Suprapubic skin (tissue), 4 donors: ENCODE data around the gene ABCE1.

Experiments used
- EP300 ChIP-seq: sonication (generic); formaldehyde crosslinking; IDR thresholded peaks from one replicate; pipeline ENCODE4 v1.6.1; 2017; ENCODE audit warnings: antibody characterized with exemption
- POLR2A ChIP-seq, 2 donors: fragments of 450-650 bp; IDR thresholded peaks; one replicate each; pipeline ENCODE4 v1.6.1; 2017; ENCODE audit warnings: antibody characterized with exemption in 2 of 2, mild to moderate bottlenecking in 2 of 2, moderate library complexity in 2 of 2
- POLR2AphosphoS5 ChIP-seq, 3 donors: sonication (generic); formaldehyde crosslinking; IDR thresholded peaks; one replicate each; pipeline ENCODE4 v1.6.1; 2017; ENCODE audit warnings: antibody characterized with exemption in 3 of 3
- TF ChIP-seq, protein P1 (sequence below), 2 donors: fragments of 200-600 bp in 1 of 2; fragments of 450-650 bp in 1 of 2; sonication (generic) in 1 of 2; IDR thresholded peaks; one replicate each; pipeline ENCODE4 v1.5.1; 2016 to 2019; ENCODE audit warnings: antibody characterized with exemption in 2 of 2, mild to moderate bottlenecking in 1 of 2, moderate library complexity in 1 of 2

DNA sequence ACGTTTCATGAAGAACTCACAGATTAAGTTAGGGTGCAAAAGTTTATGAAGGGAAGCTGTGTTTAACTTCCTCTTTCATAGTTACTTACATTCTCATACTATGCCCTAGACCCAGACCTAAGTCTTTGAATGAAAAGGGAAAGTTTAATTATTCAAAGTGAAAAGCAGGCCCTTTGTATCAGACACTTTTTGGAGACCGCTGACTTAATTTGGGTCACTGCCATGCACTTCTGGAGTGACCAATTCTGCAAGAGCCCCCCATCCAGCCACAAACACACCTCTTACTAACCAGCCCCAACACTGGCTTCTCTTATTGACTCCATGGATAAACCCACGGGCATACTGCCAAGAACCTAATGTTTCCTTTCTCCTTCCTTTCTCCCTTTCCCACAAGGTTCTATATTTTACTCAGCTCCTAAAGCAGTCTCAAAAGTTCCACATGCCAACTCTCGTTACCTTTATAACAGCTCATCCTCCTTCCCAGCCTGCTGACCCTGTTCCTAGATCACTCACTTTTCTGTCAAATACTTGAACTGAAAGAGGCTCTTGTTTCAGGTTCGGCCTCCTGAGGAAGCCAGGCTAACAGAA is 34.5 kb downstream of the ABCE1 start:
- TF ChIP-seq, protein P1, sequence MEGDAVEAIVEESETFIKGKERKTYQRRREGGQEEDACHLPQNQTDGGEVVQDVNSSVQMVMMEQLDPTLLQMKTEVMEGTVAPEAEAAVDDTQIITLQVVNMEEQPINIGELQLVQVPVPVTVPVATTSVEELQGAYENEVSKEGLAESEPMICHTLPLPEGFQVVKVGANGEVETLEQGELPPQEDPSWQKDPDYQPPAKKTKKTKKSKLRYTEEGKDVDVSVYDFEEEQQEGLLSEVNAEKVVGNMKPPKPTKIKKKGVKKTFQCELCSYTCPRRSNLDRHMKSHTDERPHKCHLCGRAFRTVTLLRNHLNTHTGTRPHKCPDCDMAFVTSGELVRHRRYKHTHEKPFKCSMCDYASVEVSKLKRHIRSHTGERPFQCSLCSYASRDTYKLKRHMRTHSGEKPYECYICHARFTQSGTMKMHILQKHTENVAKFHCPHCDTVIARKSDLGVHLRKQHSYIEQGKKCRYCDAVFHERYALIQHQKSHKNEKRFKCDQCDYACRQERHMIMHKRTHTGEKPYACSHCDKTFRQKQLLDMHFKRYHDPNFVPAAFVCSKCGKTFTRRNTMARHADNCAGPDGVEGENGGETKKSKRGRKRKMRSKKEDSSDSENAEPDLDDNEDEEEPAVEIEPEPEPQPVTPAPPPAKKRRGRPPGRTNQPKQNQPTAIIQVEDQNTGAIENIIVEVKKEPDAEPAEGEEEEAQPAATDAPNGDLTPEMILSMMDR (IDR thresholded peaks at IDR 0.05) = no peak
- no peak for TF ChIP-seq POLR2A (IDR thresholded peaks at IDR 0.05)
- TF ChIP-seq EP300 = no peak
- TF ChIP-seq POLR2AphosphoS5 (IDR thresholded peaks at IDR 0.05) = no peak
